Esophagus (tissue), 2 donors: Measurements from ENCODE around the gene KCNQ1OT1. TPM values are rescaled to one million over a fixed set of nuclear protein-coding genes. Genes with fewer than 3 reads are reported as not detected.

Source experiments
- H3K27ac ChIP-seq, 2 donors: one replicate each; pipeline ENCODE4 v1.5.1; 2013; ENCODE audit warnings: low read depth in 2 of 2, mild to moderate bottlenecking in 2 of 2, inconsistent platforms in 1 of 2, low read length in 1 of 2, moderate library complexity in 1 of 2
- H3K27me3 ChIP-seq, 2 donors: one replicate each; pipeline ENCODE4 v1.6.1; 2013; ENCODE audit warnings: low read length in 2 of 2, control low read depth in 1 of 2, mild to moderate bottlenecking in 1 of 2; ENCODE audit not compliant: insufficient read depth in 2 of 2, control insufficient read depth in 1 of 2
- H3K36me3 ChIP-seq, 2 donors: one replicate each; pipeline ENCODE4 v1.6.1; 2013; ENCODE audit warnings: low read length in 1 of 2; ENCODE audit not compliant: control insufficient read depth in 2 of 2, insufficient read depth in 2 of 2
- H3K4me1 ChIP-seq, 2 donors: one replicate each; pipeline ENCODE4 v1.6.1; 2013; ENCODE audit warnings: low read length in 1 of 2; ENCODE audit not compliant: control insufficient read depth in 2 of 2, insufficient read depth in 2 of 2
- H3K4me3 ChIP-seq, 2 donors: one replicate each; pipeline ENCODE4 v1.5.1; 2013; ENCODE audit warnings: low read length in 2 of 2, mild to moderate bottlenecking in 2 of 2, low read depth in 1 of 2, moderate library complexity in 1 of 2
- H3K9me3 ChIP-seq, 2 donors: one replicate each; pipeline ENCODE4 v1.6.1; 2013; ENCODE audit warnings: mild to moderate bottlenecking in 2 of 2, low read depth in 1 of 2, low read length in 1 of 2, moderate library complexity in 1 of 2; ENCODE audit not compliant: control insufficient read depth in 2 of 2, insufficient read depth in 1 of 2
- WGBS, 2 donors: extraction: QIAGEN DNeasy Blood & Tissue Kit; methylation state at CpG; one replicate each; pipeline ENCODE4 v1.1.7; 2013; 5-methylcytosine and 5-hydroxymethylcytosine counted together
- polyA plus RNA-seq, 2 donors: library from polyadenylated mRNA; stranded (reverse); fragments of 200-250 nt; gene quantifications; one replicate each; pipeline ENCODE4 v1.2.3, GENCODE V29; 2013
- donor health status: healthy with polysubstance abuse.
- donor health status: Bipolar disorder and iron deficiency.

The KCNQ1OT1 gene
- polyA plus RNA-seq, 2 donors = 0.04 to 0.51 TPM

- 90% methylated on average over 9 of the region's 9 CpGs for WGBS, 2 donors
- Histone ChIP-seq H3K27ac (no peak overlapping the region), H3K36me3 (no peaks in the 10 kb centered on the region), H3K27me3 (no peaks in the 10 kb centered on the region), H3K4me3 (no peak overlapping the region), H3K9me3 (no peaks in the 10 kb centered on the region), H3K4me1 (no peaks in the 10 kb centered on the region)
Observed at GRCh38 chr11:2729841-2730240, 30.0 kb upstream of the KCNQ1OT1 start.

DNA sequence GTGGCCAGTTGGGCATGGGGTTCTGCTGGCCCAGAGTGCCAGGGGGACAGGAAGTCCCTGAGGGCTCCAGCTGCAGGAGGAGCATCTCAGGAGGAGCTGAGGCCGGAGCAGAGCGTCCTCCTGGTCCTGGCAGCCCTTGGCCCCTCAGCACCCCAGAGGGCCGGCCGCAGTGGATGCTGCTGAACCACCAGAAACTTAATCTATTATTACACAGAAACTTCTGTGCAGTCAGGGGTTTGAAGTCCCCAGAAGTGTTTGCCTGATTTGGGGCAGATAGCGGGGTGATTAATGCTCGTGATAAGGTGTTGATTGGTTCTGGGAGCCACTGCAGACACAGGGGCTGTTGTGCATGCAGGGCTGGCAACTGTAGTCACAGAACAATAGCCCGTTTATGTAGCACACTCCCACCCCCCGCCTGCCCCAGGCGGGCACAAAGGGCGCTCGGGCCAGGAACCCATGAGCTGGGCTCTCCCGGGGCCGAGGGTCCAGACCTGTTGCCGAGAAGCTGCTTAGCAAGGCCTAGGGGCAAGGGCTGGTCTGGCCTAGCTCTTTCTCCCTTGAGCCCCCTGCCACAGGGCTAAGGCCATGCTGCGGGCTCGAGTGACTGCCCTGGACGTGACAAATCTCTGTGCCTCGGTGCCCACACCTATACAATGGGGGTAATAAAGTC lies 29.0 kb upstream of the KCNQ1OT1 start:
- H3K27me3 ChIP-seq = no peaks in the 10 kb centered on the region
- H3K36me3 ChIP-seq = no peaks in the 10 kb centered on the region
- H3K27ac ChIP-seq = no peak overlapping the region
- WGBS, 2 donors = 86 to 89% methylated on average over 18 of the region's 18 CpGs
- no peaks in the 10 kb centered on the region for H3K9me3 ChIP-seq
- H3K4me1 ChIP-seq = no peaks in the 10 kb centered on the region
- no peak overlapping the region for H3K4me3 ChIP-seq

DNA sequence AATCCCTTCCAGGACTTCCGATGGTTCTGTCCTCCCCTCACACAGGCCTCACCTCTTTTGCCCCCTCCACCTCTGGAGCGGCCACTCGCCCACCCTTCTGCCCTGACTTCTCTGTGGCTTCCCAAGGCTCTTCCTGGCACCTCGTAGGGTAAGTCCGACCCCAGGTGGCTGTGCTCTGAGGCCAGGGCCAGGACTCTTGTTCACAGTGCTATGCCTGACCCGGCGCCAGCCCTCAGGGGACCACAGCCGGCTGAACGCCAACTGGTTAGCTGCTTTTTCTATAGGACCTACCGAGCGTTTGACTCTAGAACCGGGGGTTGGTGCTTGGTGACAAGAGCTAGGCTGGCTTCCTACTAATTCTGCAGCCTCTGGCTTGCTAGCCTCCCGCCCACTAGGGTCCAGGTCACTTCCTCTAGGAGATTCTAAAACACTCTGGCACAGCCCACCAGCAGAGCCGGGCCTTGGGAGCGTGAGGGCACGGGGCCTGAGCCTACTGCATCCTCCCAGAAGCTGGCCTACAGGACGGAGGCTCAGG lies 28.4 kb upstream of the KCNQ1OT1 start:
- H3K9me3 ChIP-seq = no peaks in the 10 kb centered on the region
- no peak overlapping the region for H3K4me3 ChIP-seq
- WGBS, 2 donors = 81 to 88% methylated on average over 17 of the region's 17 CpGs
- H3K36me3 ChIP-seq = no peaks in the 10 kb centered on the region
- no peaks in the 10 kb centered on the region for H3K27me3 ChIP-seq
- H3K27ac ChIP-seq = no peak overlapping the region
- no peaks in the 10 kb centered on the region for H3K4me1 ChIP-seq

DNA sequence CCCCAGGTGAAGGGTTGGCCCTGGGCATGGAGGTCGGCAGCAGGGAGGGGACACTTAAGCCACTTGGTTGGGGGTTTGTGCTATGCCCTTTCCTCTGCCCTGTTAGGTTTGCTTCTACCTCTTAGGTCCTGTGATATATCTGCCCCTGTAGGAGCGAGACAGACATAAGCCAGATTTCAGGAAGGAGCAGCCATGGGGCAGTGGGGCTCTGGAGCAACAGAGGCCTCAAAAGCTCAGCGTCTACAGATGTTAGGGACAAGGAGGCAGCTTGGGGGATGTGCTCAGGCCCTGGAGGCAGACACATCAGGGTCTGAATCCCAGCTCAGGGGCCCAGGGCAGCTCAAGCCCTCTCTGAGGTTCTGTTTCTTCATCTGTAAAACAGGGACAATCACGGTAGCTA lies 27.2 kb upstream of the KCNQ1OT1 start:
- WGBS, 2 donors = 82 to 93% methylated on average over 4 of the region's 4 CpGs
- H3K36me3 ChIP-seq = no peaks in the 10 kb centered on the region

DNA sequence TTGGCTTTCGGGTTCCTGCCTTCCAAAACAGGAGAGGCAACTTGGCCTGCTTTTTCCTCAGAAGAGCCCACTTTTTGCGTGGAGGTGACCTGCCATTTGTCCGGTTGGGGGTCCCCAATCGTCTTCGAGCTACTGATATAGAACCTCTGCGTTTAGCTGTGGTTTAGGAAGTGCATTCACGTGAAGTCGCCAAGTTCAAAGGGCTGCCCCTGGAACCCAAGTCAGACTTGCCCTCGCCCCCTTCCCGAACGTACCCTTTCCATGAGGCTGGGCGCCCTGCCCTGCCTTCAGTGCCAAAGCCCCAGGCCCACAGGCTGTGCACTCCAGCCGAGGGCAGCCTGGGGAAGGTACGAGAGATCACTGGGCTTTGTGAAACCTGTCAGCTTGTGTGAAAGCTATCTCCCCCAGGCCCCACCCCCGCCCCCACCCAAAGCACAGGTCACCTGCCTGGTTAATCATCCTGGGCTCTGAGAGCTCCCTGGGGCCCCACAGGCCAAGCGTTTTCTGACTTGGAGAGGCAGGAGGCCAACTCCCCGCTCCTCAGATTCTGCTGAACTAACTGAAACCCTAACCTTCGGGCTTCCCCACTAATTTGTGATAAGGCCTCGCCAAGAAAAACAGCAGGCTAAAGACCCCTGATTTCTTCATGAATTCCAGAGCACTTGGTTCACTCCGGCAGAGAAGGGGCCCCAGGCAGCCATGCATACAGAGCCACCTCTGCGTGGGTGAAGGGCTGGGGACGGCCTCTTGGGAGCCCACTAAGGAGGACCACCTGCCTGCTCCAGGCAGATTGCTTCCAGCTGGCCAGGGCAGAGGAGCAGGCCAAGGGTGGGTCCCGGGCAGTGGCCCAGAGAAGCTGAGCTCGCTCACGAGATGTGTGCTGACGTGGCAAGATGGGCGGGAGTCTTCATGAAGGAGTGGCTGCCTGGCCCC lies 25.8 kb upstream of the KCNQ1OT1 start:
- Histone ChIP-seq H3K36me3 (no peaks in the 10 kb centered on the region), H3K9me3 (no peaks in the 10 kb centered on the region), H3K4me3 (no peak overlapping the region), H3K27me3 (no peaks in the 10 kb centered on the region), H3K4me1 (no peaks in the 10 kb centered on the region), H3K27ac (no peak overlapping the region)
- 79 to 80% methylated on average over 27 of the region's 27 CpGs for WGBS, 2 donors

More for the DNA sequence above, 27.2 kb upstream of the KCNQ1OT1 start:
- no peak overlapping the region for H3K4me3 ChIP-seq
- H3K27ac ChIP-seq = no peak overlapping the region
- no peaks in the 10 kb centered on the region for H3K9me3 ChIP-seq
- H3K27me3 ChIP-seq = no peaks in the 10 kb centered on the region
- no peaks in the 10 kb centered on the region for H3K4me1 ChIP-seq

DNA sequence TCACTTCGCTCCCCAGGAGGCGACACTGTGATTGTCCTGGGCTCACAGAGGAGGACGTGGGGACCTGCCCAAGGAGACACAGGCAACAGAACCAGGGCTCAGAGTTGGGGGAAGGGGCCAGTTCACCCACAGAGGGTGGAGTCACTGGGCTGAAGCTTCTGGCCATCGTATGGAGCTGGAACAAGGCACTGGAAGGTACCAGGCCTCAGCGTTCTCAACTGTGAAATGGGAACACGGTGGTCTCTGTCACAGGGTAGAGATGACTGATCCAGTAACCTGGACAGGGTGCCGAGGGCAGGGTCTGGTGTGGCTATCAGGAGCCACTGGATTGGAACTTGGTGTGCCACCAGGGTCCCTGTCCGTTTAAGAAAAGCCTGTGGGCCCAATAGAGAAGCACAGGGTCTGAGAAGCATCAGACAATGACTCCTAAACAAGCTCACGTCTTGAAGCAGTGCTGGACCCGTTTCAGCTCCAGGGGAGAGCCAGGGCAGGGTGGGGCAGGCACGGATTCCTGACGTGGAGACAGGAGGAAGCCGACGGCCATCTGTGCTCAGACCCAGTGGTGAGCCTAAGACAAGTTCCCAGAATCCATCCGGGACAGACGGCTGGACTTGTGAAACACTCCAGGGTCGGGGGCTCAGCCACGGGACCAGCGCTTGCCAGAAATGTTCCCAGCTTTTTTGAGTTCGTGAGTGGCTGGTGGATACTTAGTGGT lies 25.0 kb upstream of the KCNQ1OT1 start:
- H3K9me3 ChIP-seq = no peaks in the 10 kb centered on the region
- no peaks in the 10 kb centered on the region for H3K27me3 ChIP-seq
- H3K27ac ChIP-seq = no peak overlapping the region
- H3K4me1 ChIP-seq = no peaks in the 10 kb centered on the region
- WGBS, 2 donors = 62 to 72% methylated on average over 20 of the region's 20 CpGs
- H3K36me3 ChIP-seq = no peaks in the 10 kb centered on the region
- H3K4me3 ChIP-seq = no peak overlapping the region

- H3K27ac ChIP-seq = no peak overlapping the region
- 91 to 92% methylated on average over 16 of the region's 16 CpGs for WGBS, 2 donors
- no peaks in the 10 kb centered on the region for H3K27me3 ChIP-seq
- no peaks in the 10 kb centered on the region for H3K36me3 ChIP-seq
- H3K9me3 ChIP-seq = no peaks in the 10 kb centered on the region
- no peaks in the 10 kb centered on the region for H3K4me1 ChIP-seq
- no peak overlapping the region for H3K4me3 ChIP-seq
Observed at GRCh38 chr11:2724104-2724503, 24.3 kb upstream of the KCNQ1OT1 start.

- no peak overlapping the region for H3K4me3 ChIP-seq
- WGBS, 2 donors = 82 to 86% methylated on average over 15 of the region's 15 CpGs
- H3K27ac ChIP-seq = no peak overlapping the region
- no peaks in the 10 kb centered on the region for H3K36me3 ChIP-seq
- H3K9me3 ChIP-seq = no peaks in the 10 kb centered on the region
- no peaks in the 10 kb centered on the region for H3K27me3 ChIP-seq
- no peaks in the 10 kb centered on the region for H3K4me1 ChIP-seq
Observed at GRCh38 chr11:2722955-2723354, 23.2 kb upstream of the KCNQ1OT1 start.

DNA sequence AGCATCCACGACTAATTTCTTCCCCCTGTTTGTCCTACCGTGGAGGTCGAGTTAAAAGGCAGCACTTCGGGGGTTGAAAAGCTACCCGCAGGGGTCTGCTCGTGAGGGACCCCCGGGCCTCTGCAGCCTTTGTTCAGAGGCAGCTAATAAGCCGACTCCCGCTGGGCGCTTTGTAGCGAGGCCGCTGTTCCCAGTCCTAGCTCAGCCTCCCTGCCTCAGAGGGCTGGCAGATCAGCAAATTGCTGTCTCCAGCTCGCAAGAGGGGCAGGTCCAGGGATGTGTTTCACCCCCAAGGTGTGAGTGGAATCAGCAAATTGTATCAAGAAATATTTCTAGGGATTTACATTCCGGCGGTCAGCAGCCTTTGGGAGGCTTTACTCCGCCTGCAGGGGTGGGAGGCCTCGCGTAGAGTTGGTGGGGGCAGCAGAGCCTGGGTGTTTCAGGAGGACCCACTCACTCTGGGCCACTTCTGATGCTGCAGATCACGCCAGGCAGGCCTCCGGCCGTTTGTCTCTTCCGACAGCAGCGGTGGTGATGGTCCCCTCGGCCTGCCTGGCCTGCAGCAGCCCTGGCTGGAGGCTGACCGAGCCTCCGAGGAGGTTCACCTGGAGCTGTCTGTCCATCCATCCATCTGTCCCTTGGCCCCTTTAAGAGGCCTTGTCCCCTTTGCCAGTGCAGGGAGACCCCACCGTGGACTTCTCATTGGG lies 21.6 kb upstream of the KCNQ1OT1 start:
- H3K27ac ChIP-seq = no peak overlapping the region
- no peaks in the 10 kb centered on the region for H3K4me1 ChIP-seq
- no peak overlapping the region for H3K4me3 ChIP-seq
- no peaks in the 10 kb centered on the region for H3K9me3 ChIP-seq
- H3K36me3 ChIP-seq = no peaks in the 10 kb centered on the region
- 86 to 88% methylated on average over 27 of the region's 27 CpGs for WGBS, 2 donors
- H3K27me3 ChIP-seq = no peaks in the 10 kb centered on the region
